BJ (cell line): ENCODE results near the gene VTA1. TPM values are rescaled to one million over a fixed set of nuclear protein-coding genes. Genes with fewer than 3 reads are reported as not detected.

Source experiments
- CTCF ChIA-PET: fragments of 350-600 bp; formaldehyde crosslinking; extraction: SDS; loops from one replicate; lab custom pipeline; 2021; ENCODE audit warnings: antibody characterized with exemption, inconsistent platforms; lab: Yijun Ruan, JAX
- POLR2A ChIA-PET: fragments of 300-600 bp; sonication (Branson Sonifier 250); formaldehyde crosslinking; extraction: SDS; loops from one replicate; lab custom pipeline; 2021; ENCODE audit warnings: antibody characterized with exemption; lab: Charles Lee
- DNase-seq: peaks from one replicate; pipeline ENCODE4 v3.0.0-alpha.2; 2011; ENCODE audit warnings: low read depth
- H3K27me3 ChIP-seq: 2 replicates; pipeline ENCODE4 v1.6.0; 2011; ENCODE audit warnings: low read length; ENCODE audit not compliant: control insufficient read depth, insufficient read depth
- H3K36me3 ChIP-seq: 2 replicates; pipeline ENCODE4 v1.5.1; 2011; ENCODE audit warnings: low read length; ENCODE audit not compliant: control insufficient read depth, insufficient read depth
- H3K4me3 ChIP-seq: 2 replicates; pipeline ENCODE4 v1.5.1; 2011; ENCODE audit warnings: low read depth, mild to moderate bottlenecking, control low read depth, low read length
- CTCF ChIP-seq: IDR thresholded peaks from 2 replicates; pipeline ENCODE4 v1.5.1; 2011; ENCODE audit warnings: low read depth, mild to moderate bottlenecking, control low read depth, inconsistent platforms, low read length, moderate library complexity; ENCODE audit not compliant: insufficient read depth
- polyA plus RNA-seq: library from polyadenylated mRNA; depleted of rRNA; stranded (reverse); fragments of >200 nt; gene quantifications from 2 replicates; pipeline ENCODE4 v1.2.3, GENCODE V29; 2011

VTA1 gene
- polyA plus RNA-seq, 1 experiment, result 66.7 TPM

GRCh38 chr6:142195862-142196541 lies 48.9 kb downstream of the VTA1 start:
- ChIA-PET CTCF (interaction anchor here (1.1 to 3.0 kb wide), 3 partner anchors 10 to 40 kb away, joined by 4 to 28 read pairs (median 4); no protein-coding TSS in a partner anchor), POLR2A (no interaction called here)
- TF ChIP-seq CTCF, result no peak
- Histone ChIP-seq H3K36me3 (no peaks in the 10 kb centered on the region), H3K4me3 (no peak overlapping the region), H3K27me3 (no peaks in the 10 kb centered on the region)
- no peak for DNase-seq

DNA sequence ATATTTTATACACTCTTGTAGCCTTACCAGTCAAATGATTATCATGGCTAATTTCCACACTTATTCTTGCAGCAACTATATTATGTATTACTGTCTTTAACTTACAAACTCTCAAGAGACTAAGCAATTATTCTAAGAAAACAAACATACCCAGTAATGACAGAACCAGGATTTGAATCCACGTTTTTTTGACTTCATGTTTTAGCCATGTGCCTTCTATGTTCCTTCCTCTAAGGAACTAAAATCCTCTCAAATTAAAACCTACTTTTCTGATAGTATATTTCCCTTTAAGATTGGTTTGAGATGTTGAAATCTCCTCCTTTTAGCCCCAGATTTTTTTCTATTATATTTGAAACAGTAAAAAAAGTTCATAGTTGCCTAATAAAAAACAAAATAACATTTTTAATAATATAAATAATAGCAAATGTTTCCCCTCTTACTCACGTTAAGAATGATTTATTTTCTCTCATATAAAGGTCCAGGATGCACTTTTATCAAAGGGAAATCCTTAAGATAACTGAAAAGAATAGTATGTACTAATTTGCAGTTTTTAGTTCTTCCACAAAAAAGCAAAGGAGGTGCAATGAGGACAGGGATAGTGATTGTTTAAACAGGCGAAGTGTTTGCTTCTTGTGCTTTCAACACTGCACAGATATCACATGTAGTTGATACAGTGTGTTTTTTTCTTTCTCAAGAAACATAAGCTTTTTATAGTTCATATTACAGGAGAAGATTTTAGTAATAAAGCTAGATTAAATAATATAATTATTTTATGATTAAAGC lies 54.0 kb downstream of the VTA1 start:
- POLR2A ChIA-PET, result no interaction called here
- CTCF ChIA-PET, result interaction anchor here (1.2 kb wide), 1 partner anchor 54 kb away, joined by 3 read pairs; the partner anchor contains the start of genes NMBR and VTA1
- Histone ChIP-seq H3K36me3 (peaks cover 3% of the 10 kb centered on the region; the same call in 1 of the 2 replicates), H3K27me3 (no peaks in the 10 kb centered on the region), H3K4me3 (no peak overlapping the region)
- DNase-seq, result no peak
- no peak for TF ChIP-seq CTCF

DNA sequence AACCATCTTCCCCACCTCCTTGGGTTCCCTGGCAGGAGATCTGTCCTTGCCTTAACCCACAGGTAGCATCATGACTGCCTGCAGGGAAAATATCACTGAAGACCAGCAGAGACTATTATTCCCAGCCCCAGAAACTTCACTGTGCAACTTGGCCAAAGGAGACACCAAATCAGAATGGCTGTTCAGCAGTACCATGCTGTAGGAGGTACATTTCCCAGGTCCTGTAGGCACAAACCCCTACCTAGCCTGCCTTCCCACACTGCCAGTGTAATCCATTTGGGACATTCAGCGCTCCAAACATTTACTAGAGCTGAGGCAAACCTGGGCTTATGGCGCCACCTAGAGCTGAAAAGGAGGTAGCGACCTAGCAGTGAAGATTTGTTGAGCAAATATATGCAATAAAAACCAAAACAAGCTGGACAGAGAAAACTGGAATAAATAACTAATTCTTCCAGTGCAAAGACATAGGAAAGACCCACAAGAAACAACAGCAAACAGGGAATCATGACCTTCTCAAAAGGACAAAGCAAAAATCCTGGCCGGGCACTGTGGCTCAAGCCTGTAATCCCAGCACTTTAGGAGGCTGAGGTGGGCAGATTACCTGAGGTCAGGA lies 60.3 kb downstream of the VTA1 start:
- CTCF ChIA-PET, result interaction anchor here (0.6 to 2.6 kb wide), 21 partner anchors 8 to 995 kb away, joined by 3 to 28 read pairs (median 3); partner anchors contain the start of genes NMBR and VTA1
- DNase-seq, result no peak
- peak; percentile 84 for TF ChIP-seq CTCF
- H3K36me3 ChIP-seq, result peaks cover 4% of the 10 kb centered on the region
- H3K4me3 ChIP-seq, result no peak overlapping the region
- no peaks in the 10 kb centered on the region for H3K27me3 ChIP-seq
- POLR2A ChIA-PET, result interaction anchor here (0.7 kb wide), 1 partner anchor 1400 kb away, joined by 4 read pairs; no protein-coding TSS in a partner anchor

- CTCF ChIA-PET, result no interaction called here
- Histone ChIP-seq H3K27me3 (no peaks in the 10 kb centered on the region), H3K36me3 (peaks cover 4% of the 10 kb centered on the region), H3K4me3 (no peak overlapping the region)
- no peak for TF ChIP-seq CTCF
- POLR2A ChIA-PET, result no interaction called here
- DNase-seq, result no peak
Observed at GRCh38 chr6:142210606-142211005, 63.5 kb downstream of the VTA1 start.

DNA sequence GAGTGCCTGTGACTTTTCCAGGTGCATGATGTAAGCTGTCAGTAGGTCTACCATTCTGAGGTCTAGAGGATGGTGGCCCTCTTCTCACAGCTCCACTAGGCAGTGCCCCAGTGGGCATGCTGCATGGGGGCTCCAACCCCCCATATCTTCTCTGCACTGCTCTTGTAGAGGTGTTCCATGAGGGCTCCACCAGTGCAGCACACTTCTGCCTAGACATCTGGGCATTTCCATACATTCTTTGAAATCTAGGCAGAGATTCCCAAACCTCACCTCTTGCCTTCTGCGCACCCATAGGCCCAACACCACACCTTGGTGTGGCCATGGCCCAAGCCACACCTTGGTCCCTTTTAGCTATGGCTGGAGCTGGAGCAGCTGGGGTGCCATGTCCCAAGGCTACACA lies 66.3 kb downstream of the VTA1 start:
- Histone ChIP-seq H3K36me3 (peaks cover 4% of the 10 kb centered on the region), H3K4me3 (no peak overlapping the region), H3K27me3 (no peaks in the 10 kb centered on the region)
- ChIA-PET CTCF (no interaction called here), POLR2A (no interaction called here)
- no peak for DNase-seq
- TF ChIP-seq CTCF, result no peak
